LHCN-M2 (cell line): ENCODE results near the gene PPARA. TPM values are rescaled to one million over a fixed set of nuclear protein-coding genes. Genes with fewer than 3 reads are reported as not detected.

Experiments
- DNase-seq: peaks from one replicate; pipeline ENCODE4 v3.0.0-alpha.2; 2012; ENCODE audit warnings: low read depth
- total RNA-seq: library from RNA; depleted of rRNA; stranded (reverse); fragments of >200 nt; gene quantifications from 2 replicates; pipeline ENCODE4 v1.2.3, GENCODE V29; 2014

PPARA gene
- total RNA-seq, 1 experiment from 2014 or later: 6.3 TPM

DNA sequence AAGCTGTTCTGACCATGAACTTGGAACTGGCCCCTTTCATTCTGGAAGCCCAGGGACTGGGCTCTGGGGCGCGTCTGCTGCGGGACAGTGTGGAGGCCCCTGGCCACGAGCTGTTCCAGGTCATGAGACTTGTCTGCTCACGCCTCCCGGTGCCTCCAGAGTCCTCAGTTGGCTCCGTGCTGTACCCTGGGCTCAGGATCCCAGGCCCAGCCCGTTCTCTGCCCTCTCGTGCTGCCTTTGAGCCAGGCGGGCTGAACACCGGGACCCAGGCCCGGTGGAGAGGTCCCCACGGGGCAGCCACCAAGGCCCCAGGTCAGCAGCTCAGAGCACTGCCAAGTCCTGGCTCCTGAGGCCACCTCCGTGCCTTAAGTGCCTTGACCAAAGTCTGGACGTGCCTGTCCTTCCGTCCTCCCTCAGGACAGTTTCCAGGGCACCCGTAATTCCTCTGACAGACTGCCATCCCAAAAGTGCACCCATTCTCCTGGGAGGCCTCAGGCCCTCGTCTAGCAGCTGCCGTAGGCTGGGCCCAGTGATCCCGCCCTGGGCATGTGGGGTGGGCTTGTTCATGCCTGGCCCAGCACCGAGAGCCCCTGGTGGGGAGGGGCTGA, 36.3 kb upstream of the PPARA start:
- DNase-seq: peak; percentile 19

DNA sequence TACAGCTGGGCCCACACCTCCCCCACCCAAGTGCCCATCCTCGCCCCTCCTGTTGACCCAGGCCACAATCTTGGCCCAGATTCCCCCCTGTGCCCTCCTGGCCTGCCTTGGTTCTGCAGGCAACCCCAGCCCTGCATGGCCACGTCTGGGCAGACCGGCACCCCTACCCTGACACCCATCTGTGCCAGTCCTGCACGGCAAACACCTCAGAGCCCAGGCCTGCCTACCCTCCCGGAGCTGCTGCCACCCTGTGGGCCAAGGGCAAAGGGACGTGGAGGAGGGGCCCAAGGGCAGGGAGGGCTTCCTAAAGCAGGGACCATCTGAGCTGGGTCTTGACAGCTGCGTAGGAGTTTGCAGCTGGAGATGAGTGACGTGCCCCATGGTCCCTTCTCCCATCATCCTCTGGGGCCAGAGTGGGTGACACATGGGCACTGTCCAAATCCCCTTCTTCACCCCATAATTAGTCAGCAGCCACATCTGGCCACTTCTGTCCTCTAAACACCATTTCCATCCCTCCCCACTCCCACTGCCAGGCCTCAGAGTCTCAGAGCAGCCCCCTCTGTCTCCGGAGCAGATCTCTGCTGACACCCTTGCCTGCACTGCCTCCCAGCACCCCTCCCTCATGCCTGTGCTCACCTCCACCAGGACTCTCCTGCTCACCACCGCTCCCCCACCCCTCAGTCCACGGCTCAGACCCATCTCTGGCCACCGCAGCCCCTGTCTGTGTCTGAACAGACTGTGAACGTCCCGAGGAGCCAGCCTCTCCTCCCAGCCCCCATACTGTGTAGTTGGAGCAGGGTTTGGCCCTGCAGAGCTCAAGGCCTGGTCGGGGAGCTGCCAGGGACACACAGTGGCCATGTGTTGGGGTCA, 35.6 kb upstream of the PPARA start:
- DNase-seq: peak; percentile 73

DNA sequence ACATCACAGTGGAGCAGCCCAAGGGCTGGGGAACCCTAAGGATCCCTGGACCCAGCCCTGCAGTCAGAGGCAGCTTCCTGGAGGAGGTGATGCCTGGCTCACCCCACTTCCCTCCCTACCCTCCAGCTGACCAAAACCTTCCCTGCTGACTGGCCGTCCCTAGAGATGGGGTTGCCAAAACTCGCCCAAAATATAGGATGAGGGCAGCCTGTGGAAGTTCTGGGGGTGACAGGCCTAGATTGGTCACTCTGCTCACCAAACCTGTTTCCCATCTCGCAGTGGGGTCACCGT, 35.0 kb upstream of the PPARA start:
- peak; percentile 20 for DNase-seq

DNA sequence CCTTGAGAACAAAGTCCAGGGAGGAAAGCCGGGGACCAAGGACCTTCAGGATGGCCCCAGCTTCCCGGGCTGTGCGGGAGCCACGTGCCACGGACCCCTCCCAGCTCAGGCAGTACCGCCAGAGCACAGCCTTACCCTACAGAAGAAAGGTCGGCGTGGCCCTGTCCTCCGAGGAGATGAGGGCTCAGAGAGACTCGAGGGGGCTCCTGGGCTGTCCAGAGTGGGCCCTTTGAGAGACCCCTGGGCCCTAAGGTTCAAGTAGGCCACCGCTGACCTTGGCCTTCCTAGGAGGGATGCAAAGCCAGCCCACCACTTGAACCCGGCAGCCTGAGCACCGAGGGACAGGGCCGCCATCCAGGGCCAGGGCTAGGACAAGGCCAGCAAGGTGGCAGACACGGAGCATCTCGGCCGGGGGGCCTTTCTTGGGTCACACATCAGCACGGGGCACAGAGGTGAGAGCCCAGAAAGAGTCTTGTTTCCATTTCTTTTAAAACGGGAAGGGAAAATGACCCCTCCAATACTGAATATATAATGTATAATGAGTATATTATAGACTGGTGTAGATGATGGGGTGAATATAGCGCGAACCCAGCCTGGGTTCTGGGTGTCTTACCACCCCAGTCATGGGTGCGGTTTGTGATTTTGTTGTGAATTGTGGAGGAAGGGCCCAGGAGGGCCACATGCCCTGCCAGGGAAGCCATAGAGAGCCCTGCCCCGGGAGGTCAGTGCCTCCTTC, 34.4 kb upstream of the PPARA start:
- DNase-seq: no peak

DNA sequence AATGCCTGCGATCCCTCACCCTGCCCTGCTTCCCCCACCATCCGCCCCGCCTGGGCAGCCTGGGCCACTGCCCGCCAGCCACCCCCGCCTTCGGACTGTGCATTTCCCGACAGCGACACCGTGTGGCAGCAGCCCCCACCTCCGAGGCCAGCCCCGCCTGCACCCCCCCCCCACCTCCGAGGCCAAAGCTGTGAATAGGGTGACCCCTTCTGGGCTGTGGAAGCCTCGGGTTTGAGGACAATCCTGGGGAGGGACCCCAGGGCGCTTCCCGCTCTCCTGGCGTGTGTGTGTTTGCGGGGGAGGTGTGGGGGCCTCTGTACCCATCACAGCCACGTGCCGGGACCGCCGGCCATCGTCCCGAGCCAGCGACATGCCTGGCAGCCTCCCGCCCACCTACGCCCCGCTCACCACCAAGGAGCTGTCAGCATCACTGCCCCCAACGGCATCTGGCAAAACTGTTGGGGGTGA, 33.8 kb upstream of the PPARA start:
- peak; percentile 76 for DNase-seq

DNA sequence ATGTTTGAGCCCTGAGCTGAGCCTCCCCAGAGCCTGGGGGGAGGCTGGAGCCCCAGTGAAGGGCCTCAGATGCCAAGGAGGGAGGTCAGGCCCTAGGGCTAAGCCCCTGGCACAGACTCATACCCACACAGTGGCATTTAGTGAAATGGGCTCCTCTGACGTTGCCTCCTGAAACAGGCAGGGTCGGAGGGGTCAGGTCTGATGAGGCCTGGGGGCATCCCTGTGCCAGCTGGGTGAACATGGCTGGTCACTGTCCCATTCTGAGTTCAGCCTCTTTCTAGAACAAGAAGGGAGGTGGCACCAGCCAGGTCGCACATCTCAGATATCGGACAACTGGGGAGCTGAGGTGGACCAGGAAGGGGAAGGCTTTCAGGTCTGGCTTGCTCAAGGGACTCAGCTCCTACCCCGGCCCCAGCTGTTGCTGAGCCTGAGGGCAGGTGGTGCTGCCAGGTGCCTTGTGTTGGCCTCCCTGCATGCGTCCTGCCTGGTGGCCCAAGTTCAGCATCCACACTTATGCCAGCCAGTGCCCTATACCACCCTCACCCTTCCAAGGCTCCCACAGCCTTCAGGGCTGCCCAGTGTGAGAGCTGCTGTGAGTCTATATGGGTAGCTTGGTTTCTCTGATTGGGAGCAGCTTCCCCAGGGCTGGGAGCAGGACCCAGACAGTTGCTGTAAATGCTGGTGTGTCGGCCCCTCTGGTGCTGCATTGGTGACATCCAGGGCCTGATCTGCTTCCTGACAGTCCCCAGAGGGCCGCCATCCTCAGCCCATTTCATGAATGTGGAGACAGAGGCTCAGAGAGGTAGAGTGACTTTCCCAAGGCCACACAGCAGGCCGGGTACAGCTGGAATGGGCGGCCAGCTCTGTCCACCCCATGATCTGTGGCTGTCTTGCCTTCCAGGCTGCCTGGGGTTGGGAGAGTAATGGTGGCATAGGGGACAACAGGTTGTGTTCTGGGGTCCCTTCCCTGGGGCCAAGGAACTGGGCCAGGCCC, 32.8 kb upstream of the PPARA start:
- peak; percentile 19 for DNase-seq

DNA sequence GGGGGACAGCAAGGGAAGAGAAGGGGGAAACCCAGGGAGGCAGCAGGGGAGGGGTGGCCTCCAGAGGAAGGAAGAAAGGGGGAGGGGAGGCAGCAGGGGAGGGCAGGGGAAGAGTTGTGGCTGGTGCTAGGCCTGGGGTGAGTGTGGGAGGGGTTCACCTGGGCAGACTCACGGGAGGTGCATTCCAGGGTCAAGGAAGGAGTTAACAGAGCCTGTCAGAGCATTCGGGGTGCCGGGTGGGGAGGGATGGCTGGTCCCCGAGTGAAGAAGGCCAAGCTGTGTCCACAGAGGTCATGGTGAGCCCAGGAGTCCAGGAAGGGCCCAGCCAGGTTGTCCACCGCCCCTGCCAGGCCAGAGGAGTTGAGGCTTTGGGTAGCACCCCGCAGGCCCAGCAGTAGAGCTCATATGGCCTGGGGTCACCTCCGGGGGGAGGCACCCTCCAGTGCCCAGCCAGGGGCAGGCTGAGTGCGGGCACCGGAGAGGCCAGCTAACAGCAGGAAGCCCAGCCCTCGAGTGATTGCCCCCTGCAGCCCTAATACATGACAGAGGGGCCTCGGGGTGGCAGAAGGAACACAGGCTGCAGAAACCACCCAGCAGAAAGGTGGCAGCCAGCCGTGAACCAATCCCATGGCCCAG, 31.1 kb upstream of the PPARA start:
- no peak for DNase-seq

DNA sequence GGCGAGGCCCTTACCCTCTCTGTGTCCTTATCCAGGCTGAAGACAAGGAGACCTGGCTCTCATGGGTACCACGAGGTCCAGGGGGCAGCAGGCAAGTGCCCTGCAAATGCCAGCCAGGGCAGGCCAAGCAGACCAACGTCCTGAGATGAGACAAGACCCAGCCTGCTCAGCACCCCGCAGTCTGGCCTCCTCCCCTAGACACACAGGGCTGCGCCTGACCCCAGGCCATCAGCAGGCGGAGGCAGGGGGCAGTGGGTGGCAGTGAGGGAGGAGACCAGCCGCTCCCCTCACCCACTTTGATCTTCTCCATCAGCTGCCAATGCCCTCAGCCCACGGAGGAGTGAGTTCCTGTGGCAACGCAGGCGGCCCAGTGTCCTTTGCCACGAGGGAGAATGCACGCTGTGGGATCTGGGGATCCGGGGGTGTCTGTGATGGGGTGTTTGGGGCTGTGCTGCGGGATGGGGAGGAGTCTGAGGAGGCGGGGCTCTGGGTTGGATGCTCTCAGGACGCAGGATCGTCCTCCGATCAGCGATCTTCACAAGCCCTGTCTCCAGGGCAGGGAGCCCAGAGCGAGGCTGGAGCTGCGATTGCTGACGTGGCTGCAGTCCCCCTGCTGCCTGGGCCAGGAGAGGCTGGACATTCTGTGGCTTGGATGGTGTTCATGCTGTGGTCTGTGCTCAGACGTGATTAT, 30.5 kb upstream of the PPARA start:
- peak; percentile 73 for DNase-seq

DNA sequence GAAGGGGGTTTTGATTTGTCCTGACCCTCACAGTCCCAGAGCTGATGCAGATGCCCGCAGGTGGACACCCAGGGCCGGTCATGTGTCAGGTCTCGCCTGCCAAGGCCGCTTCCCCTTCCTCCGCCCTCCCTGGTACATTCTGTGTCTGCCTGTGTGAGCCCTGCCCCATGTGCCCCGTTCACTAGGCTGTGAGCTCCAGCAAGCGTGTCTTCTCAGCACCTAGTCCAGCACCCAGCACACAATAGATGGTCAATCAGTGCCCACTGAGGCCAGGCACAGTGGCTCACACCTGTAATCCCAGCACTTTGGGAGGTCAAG, 29.9 kb upstream of the PPARA start:
- DNase-seq: no peak

DNA sequence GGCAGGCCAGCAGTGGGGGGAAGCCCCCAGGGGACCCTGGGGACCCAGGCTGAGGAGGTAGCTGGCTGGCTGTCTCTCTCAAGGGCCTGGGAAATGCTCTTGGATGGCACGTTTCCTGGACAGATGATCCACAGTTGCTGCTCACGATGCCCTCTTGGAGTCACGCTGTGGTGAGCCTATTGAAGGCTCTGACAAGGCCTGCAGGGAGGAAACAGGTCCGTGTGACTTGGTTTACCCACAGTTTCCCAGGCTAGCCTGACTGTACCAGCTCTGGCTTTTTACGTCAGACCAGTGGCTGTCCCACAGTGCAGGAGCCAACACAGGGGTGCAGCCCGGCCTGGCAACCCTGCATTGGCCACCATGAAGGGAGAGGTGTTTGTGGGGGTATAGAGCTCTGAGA, 29.2 kb upstream of the PPARA start:
- peak; percentile 14 for DNase-seq

DNA sequence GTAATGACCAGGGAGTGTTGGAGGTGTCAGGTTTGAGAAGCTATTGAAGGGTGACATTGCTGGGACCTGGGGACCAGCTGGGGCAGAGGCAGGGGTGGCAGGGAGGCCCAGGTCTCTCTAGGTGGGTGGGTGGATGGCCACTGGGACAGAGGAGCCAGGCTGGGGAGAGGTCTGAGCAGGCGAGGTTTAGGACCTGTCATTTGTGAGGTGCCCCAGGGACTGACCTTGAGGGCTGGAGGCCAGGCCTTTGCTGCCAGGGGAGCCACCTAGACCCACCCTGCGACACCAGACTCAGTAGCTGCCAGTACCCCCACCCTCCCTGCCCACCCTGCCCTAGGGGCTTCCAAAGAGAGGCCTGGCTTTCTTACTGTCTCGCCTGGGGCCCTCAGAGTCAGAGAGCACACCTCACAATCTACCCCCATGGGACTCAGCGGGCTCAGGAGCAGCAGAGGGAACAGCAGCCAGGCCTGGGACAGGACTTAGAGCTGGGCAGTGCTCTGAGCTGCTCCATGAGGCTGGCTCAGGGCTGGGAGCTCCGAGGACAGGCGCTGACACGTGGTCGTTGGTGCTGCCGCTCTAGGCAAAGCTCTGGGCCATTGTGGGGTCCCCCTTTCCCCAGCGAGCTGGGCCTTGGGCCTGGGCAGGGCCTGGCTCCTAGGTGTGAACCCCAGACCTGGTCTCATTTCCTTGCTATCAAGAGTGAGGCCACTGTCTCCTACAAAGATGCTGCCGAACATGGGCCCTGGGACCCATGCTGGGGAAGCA, 28.6 kb upstream of the PPARA start:
- peak; percentile 13 for DNase-seq

DNA sequence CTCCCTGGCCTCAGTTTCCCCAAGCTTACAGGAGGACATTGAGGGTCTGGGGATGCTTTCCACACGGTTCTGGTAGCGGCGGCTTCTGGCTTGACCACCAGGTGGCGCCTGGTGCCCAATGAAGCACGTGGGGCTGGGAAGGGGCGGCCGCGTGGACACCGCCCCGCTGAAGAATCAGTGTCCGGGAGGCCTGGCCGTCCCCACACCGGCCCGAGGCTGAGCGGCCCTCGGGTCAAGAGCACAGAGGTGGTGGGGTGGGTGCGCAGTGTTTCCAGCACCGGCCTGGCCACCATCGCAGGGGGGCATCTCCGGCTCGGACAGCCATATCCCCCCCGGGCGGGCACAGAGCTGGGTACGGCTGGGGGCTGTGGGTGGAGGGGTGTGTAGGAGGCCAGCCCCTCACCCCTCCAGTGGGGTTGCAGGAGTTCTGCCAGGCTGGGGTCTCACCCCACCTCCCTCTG, 27.8 kb upstream of the PPARA start:
- peak; percentile 50 for DNase-seq

DNA sequence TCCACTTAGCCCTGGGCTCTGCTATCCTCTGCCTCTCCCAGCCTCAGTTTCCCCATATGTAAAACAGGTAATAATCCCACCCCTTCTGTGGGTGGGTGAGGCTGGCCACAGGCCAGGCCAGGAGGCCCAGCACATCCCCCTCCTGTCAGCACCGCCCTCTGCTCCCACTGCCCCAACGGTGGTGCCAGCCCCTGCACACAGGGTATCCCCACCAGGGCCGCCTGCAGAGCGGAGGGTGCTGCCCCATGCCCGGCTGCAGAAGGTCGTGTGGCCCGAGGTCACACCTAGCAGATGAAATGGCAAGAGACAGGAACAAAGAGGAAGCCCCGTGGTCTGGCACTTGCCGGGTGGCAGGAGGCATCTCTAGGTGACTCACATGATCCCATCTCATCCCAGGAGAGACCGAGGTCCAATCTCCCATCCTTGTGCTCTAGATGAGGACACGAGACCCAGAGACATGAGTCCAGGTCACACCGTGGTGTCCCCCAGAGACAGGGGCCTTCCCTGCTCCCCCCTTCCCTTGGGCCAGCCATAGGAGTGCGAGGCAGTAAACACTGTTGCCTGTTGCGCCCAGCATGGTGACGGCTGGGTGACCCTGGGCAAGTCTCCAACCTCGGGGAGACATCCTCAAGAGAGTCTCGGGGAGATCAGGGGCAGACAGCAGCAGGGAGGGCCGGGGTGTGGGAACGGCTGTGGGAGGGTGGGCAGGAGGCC, 27.2 kb upstream of the PPARA start:
- DNase-seq: peak; percentile 7

DNA sequence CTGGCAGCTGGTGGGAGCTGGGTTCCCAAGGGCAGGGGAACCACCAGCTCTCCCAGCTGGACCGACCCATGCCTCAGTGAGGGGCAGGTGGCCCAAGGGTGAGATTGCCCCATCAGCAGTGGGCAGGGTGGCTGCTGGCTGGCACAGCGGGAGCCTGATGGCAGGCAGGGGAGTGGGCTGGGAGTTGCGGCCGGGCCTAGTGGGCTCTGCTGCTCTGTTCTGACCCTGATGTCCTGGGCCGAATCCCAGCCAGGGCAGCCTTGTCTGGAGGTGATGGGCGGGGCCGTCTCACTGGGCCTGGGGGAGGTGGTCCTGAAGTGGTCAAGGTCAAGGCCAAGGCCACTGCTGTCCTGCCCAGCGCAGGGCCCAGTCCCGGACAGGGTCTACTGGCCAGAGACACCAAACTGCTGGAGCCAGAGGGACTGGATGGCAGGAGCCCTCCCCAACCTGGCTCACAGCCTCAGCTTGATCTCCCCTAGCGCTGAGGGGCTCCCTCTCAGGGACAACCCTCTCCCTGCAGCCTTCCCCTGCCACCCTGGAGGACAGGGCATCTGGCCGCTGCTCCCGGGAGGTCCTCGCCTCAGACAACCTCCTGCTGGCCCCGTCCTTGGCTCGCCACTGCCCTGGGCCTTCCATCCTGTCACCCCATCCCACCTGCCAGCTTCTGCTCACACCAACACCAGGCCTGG, 26.5 kb upstream of the PPARA start:
- DNase-seq: no peak

DNA sequence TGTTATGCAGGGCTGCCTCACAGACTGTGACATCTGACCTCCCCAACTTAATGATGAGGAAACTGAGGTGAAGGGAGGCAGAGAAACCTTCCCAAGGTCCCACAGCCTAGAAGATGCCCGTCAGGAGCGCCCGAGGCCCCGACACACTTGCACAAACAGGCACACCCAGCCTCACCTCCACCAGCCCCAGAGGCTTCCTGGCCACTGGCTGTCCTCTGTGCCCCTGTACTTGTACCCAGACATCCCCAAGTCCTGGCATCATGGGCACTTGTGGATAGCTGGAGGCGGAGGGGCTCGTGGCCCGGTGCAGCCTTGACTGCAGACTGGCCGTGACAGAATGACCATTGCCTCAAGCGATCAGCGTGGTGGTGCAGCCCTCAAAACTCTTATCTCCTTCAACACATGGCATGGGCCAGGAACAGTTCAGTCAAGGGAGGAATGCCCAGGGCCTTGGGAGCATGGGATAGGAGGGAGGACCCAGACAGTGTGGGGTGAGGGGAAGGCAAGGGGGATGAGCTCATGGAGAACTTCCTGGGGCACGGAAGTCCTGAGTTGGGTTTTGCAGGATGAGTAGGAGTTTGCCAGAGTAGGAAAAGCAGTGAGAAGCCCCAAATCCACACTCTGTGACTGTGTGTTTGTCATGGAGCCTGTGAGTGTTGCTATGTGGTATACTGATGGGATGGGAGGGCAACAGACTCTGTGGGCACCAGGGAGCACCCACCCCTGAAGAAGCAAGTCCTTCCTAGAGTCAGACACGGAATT, 25.8 kb upstream of the PPARA start:
- DNase-seq: peak; percentile 14

DNA sequence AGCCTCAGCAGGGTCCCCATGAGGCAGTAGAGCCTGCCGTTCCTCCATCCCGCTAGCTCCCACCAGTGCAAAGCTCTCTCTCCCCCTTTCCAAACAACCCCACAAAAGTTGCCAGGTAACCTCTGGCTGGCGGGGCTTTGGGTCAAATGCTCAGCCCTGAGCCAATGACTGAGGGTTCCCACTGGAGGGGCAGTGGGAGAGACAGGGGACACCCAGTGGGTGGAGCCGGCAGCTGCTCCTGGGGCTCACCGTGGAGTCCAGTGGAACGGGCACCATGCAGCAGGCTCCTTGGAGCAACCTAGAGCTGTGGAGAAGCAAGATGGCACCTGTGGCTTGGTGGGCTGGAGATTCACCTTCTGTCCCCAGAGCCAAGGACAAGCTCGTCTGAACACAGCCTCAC, 25.0 kb upstream of the PPARA start:
- DNase-seq: no peak
